Measurements from ENCODE around the gene KCTD10. TPM values are rescaled to one million over a fixed set of nuclear protein-coding genes. Genes with fewer than 3 reads are reported as not detected.
"Not testable (repeated sequence)": the region's sequence is repeated elsewhere in the genome, so short reads cannot be mapped to it uniquely, and the experiment has no call there.

Gene KCTD10
- total and polyA plus RNA-seq, 2 of the 13 experiments (the other 11 are each of a cell fraction or from before 2014, with no cell fraction given) = 6.9 to 25.4 TPM

DNA sequence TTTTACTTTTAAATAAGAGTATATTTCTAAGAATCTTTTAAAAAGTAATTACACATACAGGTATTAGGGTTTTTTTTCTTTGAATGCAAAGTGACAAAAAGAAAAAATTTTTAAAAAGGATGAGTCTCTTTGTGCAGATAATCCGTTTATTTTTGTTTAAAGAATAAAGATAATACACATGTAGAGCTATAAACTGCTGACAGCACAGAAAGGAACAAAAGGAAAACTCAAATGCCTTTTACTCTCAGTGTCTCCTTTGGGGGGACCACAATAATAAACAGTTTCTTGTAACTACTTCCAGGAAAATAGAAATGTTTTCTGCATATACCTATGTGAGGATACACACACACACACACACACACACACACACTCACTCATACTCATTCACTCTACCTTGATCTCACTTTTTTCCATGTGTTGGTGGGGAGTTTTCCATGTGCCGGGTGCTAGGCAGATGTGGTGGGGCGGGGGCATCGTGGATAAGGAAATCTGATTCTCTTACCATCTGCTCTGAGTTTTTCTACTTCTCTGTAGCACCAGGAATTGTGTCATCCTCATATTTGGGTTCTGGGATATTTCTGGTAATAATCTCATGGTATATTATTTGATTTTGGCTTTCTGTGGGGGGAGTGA is 58.1 kb downstream of the KCTD10 start (continued):
- TF ChIP-seq, protein P1, sequence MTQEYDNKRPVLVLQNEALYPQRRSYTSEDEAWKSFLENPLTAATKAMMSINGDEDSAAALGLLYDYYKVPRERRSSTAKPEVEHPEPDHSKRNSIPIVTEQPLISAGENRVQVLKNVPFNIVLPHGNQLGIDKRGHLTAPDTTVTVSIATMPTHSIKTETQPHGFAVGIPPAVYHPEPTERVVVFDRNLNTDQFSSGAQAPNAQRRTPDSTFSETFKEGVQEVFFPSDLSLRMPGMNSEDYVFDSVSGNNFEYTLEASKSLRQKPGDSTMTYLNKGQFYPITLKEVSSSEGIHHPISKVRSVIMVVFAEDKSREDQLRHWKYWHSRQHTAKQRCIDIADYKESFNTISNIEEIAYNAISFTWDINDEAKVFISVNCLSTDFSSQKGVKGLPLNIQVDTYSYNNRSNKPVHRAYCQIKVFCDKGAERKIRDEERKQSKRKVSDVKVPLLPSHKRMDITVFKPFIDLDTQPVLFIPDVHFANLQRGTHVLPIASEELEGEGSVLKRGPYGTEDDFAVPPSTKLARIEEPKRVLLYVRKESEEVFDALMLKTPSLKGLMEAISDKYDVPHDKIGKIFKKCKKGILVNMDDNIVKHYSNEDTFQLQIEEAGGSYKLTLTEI (CRISPR knock-in tag; conservative IDR thresholded peaks at IDR 0.05) = no peak
- TF ChIP-seq ZNF160 (CRISPR knock-in tag; IDR thresholded peaks at IDR 0.05) = no peak
- no peak for TF ChIP-seq MAZ (IDR thresholded peaks at IDR 0.05; ENCODE audit: borderline replicate concordance, low read depth, low read length)
- no peak for TF ChIP-seq MAZ (CRISPR knock-in tag; IDR thresholded peaks at IDR 0.05; ENCODE audit: low read depth)
- TF ChIP-seq, protein P2, sequence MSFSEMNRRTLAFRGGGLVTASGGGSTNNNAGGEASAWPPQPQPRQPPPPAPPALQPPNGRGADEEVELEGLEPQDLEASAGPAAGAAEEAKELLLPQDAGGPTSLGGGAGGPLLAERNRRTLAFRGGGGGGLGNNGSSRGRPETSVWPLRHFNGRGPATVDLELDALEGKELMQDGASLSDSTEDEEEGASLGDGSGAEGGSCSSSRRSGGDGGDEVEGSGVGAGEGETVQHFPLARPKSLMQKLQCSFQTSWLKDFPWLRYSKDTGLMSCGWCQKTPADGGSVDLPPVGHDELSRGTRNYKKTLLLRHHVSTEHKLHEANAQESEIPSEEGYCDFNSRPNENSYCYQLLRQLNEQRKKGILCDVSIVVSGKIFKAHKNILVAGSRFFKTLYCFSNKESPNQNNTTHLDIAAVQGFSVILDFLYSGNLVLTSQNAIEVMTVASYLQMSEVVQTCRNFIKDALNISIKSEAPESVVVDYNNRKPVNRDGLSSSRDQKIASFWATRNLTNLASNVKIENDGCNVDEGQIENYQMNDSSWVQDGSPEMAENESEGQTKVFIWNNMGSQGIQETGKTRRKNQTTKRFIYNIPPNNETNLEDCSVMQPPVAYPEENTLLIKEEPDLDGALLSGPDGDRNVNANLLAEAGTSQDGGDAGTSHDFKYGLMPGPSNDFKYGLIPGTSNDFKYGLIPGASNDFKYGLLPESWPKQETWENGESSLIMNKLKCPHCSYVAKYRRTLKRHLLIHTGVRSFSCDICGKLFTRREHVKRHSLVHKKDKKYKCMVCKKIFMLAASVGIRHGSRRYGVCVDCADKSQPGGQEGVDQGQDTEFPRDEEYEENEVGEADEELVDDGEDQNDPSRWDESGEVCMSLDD (CRISPR knock-in tag; IDR thresholded peaks at IDR 0.05; ENCODE audit: borderline replicate concordance) = no peak
- no peak for TF ChIP-seq STAG1 (CRISPR knock-in tag; IDR thresholded peaks at IDR 0.05)
- no peak for TF ChIP-seq ZNF274 (CRISPR knock-in tag; IDR thresholded peaks at IDR 0.05)
- no peak for TF ChIP-seq HNRNPL (IDR thresholded peaks at IDR 0.05; ENCODE audit: low read depth, low read length)
- no peak for TF ChIP-seq DPF2 (CRISPR knock-in tag; IDR thresholded peaks at IDR 0.05; ENCODE audit: borderline replicate concordance, low read depth)
- TF ChIP-seq MAFK (conservative IDR thresholded peaks at IDR 0.05 in 1 of 2, IDR thresholded peaks at IDR 0.05 in 1 of 2; ENCODE audit: low read length in 2 of 2) = peak; percentile 53 to 74
- TF ChIP-seq MXI1 (IDR thresholded peaks at IDR 0.05; ENCODE audit: borderline replicate concordance, low read depth, low read length) = no peak
- TF ChIP-seq, protein P3, sequence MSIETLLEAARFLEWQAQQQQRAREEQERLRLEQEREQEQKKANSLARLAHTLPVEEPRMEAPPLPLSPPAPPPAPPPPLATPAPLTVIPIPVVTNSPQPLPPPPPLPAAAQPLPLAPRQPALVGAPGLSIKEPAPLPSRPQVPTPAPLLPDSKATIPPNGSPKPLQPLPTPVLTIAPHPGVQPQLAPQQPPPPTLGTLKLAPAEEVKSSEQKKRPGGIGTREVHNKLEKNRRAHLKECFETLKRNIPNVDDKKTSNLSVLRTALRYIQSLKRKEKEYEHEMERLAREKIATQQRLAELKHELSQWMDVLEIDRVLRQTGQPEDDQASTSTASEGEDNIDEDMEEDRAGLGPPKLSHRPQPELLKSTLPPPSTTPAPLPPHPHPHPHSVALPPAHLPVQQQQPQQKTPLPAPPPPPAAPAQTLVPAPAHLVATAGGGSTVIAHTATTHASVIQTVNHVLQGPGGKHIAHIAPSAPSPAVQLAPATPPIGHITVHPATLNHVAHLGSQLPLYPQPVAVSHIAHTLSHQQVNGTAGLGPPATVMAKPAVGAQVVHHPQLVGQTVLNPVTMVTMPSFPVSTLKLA (IDR thresholded peaks at IDR 0.05) = peak; percentile 51; the same call in 1 of the 2 replicates
- no peak for TF ChIP-seq ZNF383 (CRISPR knock-in tag; IDR thresholded peaks at IDR 0.05; ENCODE audit: borderline replicate concordance)

DNA sequence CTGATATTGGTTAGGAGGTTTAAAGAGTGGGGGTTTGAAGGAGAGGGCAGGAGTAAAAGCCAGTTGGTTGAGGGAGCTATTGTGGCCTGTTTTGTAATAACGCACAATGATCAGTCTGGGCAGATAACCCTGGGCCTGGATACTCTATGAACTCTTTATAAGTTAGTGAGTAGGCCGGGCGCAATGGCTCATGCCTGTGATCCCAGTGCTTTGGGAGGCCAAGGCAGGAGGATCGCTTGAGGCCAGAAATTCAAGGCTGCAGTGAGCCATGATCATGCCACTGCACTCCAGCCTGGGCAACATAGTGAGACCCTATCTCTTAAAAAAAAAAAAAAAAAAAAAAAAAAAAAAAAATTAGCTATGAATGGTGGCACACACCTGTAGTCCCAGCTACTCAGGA is 71.0 kb downstream of the KCTD10 start:
- FAIRE-seq; H2AFZ ChIP-seq (ENCODE audit: low read length); H3K4me2 ChIP-seq (ENCODE audit: low read depth, low read length); BruUV-seq (replicated peaks); H3K79me2 ChIP-seq (ENCODE audit: insufficient read depth, low read length); intact Hi-C loops (cut with micrococcal nuclease; ENCODE audit: unreplicated experiment); H3K36me3 ChIP-seq (replicated peaks in 1 of 2; ENCODE audit: control insufficient read depth in 1 of 2, insufficient read depth in 2 of 2, low read length in 2 of 2); ATAC-seq; H3K4me3 ChIP-seq (replicated peaks in 1 of 3; ENCODE audit: insufficient read depth in 1 of 3, low read depth in 2 of 3, low read length in 3 of 3); H3K27ac ChIP-seq (ENCODE audit: extremely low read length, insufficient read depth, low read length); H4K20me1 ChIP-seq (ENCODE audit: insufficient read depth, low read length); in situ Hi-C loops (cut with HindIII; ENCODE audit: extremely low pct_ligation_motif_present, low pct_unique_long_range_greater_than_20kb); DNase-seq (ENCODE audit: low spot score); H3K9me3 ChIP-seq (ENCODE audit: low read length); H3K4me1 ChIP-seq (ENCODE audit: insufficient read depth, low read length); CTCF ChIA-PET (ENCODE audit: low intra/inter-chr PET ratio, low total read pairs); H3K9ac ChIP-seq (ENCODE audit: insufficient read depth, low read depth, low read length): not testable (repeated sequence)
- POLR2A ChIA-PET = interaction anchor here (0.6 kb wide), 1 partner anchor 22 kb away, joined by 4 read pairs; no protein-coding TSS in a partner anchor
- H3K27me3 ChIP-seq (ENCODE audit: control insufficient read depth in 1 of 2, insufficient read depth in 2 of 2, low read length in 2 of 2) = peaks cover 0 to 19% of the 10 kb centered on the region in 2 experiments; a peak in 4 of 5 replicates
- 39% methylated on average over 4 of the region's 4 CpGs for WGBS (ENCODE audit: low lambda C conversion rate)

Data from HepG2 (cell line).